Erythroblast (primary cell): ENCODE results near the gene OR2V2.

ENCODE experiments used
- DNase-seq, 2 experiments: peaks; one replicate each; lab custom pipeline; 2025; lab: John Stamatoyannopoulos, UW
- GATA1 ChIP-seq: IDR thresholded peaks from 2 replicates; pipeline ENCODE4 v1.6.1; 2011; ENCODE audit warnings: low read depth, mild to moderate bottlenecking, control low read depth, low read length, moderate library complexity
- POLR2A ChIP-seq: IDR thresholded peaks from 2 replicates; pipeline ENCODE4 v1.6.1; 2011; ENCODE audit warnings: mild to moderate bottlenecking, low read length

The OR2V2 gene

GRCh38 chr5:181149355-181149754 lies 2.0 kb downstream of the OR2V2 start:
- DNase-seq, result no peak
- TF ChIP-seq GATA1 (no peak), POLR2A (no peak)

GRCh38 chr5:181149806-181150733 lies 2.7 kb downstream of the OR2V2 start:
- TF ChIP-seq POLR2A (no peak), GATA1 (no peak)
- DNase-seq, result no peak

- DNase-seq, result no peak
- TF ChIP-seq GATA1 (no peak), POLR2A (no peak)
These were observed 3.8 kb downstream of the OR2V2 start for GRCh38 chr5:181151146-181151545.

GRCh38 chr5:181152406-181152805 lies 5.0 kb downstream of the OR2V2 start:
- no peak for DNase-seq
- TF ChIP-seq POLR2A, result no peak
- TF ChIP-seq GATA1, result no peak

GRCh38 chr5:181153814-181154213 lies 6.4 kb downstream of the OR2V2 start:
- no peak for DNase-seq
- TF ChIP-seq GATA1 (no peak), POLR2A (no peak)

GRCh38 chr5:181156758-181157157 lies 9.4 kb downstream of the OR2V2 start:
- TF ChIP-seq POLR2A, result no peak
- no peak for DNase-seq

GRCh38 chr5:181158869-181159268 lies 11.5 kb downstream of the OR2V2 start:
- TF ChIP-seq GATA1 (no peak), POLR2A (no peak)
- no peak for DNase-seq

GRCh38 chr5:181159286-181160151 lies 12.1 kb downstream of the OR2V2 start:
- TF ChIP-seq POLR2A, result no peak
- no peak for TF ChIP-seq GATA1
- DNase-seq, result peak; percentile 85 to 94

GRCh38 chr5:181160152-181160754 lies 12.9 kb downstream of the OR2V2 start:
- peak; percentile 85 to 92 for DNase-seq
- no peak for TF ChIP-seq POLR2A
- no peak for TF ChIP-seq GATA1

- DNase-seq, result peak; percentile 70 to 86
These were observed 13.6 kb downstream of the OR2V2 start for GRCh38 chr5:181160755-181161533.

- peak; percentile 79 to 86 for DNase-seq
- no peak for TF ChIP-seq GATA1
These were observed 14.3 kb downstream of the OR2V2 start for GRCh38 chr5:181161534-181162175.

GRCh38 chr5:181163487-181164075 lies 16.2 kb downstream of the OR2V2 start:
- TF ChIP-seq POLR2A (no peak), GATA1 (no peak)
- DNase-seq, result peak; percentile 53 to 60
